NCI-H128 (cell line): ENCODE measurements around the gene PCAT6.

Experiments used
- DNase-seq: peaks from one replicate; lab custom pipeline; 2025; ENCODE audit not compliant: unreplicated experiment; lab: John Stamatoyannopoulos, UW

PCAT6 gene

DNA sequence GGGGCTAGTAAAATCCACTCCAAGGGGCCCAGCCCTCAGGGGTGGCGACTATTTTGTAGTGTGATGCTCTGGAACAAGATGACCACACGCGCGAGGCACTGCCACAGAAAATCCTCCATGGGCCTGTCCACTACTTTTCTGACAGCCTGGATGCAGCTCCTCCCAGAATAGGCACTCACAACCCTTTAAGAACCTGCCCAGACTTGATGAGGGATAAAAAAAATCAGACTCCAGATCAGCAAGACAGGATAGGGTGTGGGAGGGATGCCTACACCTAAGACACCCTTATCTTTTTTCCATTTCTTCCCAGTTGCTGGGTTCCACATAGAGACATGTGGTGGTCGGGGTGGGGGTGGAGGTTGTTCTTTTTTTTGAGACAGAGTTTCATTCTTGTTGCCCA lies 33.5 kb downstream of the PCAT6 start:
- DNase-seq, result no peak

DNA sequence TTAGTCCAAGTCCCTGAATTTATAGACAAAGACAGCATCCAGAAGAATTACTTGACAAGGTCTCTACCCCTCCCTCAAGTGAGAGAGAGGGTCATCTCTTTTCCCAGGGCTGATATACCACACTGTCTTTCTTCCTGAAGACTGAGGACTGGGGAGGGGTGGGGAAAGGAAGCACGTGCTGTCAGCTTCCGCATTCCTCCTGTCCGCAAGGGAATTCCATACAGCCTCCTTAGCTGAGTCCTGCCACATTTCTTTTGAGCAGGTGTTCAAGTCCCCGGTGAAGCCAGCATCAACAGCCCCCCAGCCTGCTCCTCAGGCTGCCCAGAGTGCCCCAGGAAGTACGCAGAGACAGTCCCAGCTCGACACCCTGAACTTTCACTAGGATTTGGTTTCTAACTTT lies 34.2 kb downstream of the PCAT6 start:
- no peak for DNase-seq

DNA sequence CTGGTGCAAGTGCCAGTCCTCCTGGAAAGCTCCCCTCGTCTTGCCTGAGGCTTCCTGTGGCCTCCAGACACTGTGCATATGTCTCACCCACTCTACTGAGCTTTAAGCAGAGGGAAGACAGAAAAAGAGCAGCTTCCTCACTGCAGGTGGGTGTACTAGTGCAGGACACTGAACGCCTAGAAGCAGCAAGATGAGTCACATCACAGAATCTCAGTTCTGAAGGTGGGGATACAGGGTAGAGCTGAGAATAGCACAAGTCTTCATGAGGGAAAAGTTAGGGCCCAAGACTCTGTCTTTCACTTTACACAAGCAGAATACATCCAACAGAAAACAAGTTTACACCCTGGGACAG lies 37.4 kb downstream of the PCAT6 start:
- DNase-seq, result no peak

DNA sequence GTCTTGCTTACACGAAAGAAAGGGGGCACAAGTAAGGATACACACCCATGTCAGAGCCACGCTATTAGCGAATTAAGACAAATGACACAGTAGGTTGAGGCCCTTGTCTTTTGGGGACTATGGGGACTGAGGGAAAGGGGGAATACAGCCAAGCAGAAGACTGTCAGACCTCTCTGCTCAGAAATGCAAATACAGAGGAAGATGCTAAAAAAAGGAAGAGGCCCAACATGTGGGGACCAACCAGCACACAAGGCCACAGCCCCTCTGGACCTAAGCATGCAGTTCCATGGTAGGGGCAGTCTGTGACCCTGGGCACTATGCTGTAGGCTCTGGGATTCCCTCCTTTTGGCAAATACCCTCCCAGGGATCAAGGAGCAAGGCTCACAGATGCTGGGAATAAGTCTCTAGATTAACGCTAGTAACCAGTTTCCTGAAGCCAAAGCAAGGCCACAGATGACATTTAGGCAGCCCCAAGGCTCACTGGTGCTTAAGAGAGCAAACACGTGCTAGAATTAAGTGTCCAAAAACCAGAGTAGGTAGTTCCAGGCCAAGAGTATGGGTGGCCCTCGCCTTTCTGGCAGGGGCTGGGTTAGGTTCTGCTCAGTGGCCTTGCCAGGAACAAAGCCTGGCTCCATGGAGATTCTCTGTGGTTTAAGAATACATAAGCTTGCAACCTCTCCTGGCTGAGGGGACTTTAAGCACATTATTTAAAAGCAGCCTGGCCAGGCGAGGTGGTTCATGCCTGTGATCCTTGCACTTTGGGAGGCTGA lies 40.0 kb downstream of the PCAT6 start:
- DNase-seq, result no peak

DNA sequence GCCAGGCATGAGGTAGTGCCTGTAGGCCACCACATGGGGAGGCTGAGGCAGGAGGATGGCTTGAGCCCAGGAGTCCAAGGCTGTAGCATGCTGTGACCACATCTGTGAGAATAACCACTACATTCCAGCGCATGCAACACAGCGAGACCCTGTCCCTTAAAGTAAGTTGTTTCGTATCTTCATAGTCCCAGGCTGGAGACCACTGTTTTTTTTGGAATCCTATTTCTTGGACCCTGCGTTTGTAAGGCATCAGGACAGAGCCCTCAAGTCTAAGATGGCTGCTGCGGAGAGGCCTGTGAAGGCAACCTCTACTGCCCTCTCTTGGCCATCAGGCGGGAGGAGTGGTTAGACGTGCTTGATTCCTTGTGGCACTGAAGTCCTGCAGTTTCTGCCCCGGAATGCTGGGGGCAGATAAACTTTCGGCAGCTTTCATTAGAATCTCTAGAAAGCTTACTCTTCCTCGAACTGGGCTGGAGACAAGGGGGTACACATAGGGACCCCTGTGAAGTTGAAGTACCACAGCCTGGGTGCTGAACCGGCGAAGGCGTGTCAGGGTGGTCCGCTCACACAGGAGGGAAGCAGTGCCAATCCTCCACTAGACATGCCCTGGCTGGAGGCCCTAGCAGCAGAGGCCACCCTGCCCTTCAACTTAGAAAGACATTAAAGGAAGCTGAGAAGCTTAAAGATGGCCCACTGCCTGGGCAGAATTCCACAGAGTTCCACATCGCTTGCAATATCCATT lies 41.6 kb downstream of the PCAT6 start:
- no peak for DNase-seq

DNA sequence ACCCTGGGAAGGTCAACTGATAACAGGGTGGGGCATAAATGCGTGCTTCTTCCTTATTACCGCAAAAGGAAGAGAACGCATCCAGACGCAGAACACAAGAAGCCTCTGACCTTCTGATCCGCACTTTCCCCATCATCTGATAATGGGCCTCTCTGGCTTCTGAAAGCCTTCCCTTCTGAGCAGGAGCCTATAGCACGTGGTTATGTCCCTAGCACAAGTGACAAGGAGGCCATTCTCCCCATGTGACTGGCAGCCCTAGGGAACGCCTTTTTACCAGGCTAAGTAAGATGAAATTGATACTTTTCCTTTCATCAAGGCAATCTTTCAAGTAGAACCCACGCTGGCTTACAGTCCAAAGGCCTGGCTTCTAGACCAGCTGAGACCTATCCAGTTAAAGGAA lies 44.0 kb downstream of the PCAT6 start:
- DNase-seq, result no peak

DNA sequence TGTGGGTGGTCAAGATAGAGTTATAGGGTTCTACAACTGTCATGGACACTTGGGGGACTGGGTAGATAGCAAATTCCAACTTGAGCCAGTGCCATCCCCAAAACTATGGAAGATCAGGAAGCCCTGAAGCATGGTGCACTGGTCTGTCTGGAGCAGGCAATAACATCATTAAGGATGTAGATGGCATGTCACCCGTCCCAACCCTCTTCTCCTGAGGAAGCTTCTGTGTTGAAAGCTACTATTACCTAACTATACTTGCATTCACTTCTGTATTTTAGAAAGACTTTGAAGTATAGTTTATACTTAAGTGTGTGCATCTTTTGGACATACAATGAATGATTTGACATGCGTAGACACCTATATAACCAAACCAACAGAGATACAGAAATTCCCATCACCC lies 45.3 kb downstream of the PCAT6 start:
- no peak for DNase-seq

DNA sequence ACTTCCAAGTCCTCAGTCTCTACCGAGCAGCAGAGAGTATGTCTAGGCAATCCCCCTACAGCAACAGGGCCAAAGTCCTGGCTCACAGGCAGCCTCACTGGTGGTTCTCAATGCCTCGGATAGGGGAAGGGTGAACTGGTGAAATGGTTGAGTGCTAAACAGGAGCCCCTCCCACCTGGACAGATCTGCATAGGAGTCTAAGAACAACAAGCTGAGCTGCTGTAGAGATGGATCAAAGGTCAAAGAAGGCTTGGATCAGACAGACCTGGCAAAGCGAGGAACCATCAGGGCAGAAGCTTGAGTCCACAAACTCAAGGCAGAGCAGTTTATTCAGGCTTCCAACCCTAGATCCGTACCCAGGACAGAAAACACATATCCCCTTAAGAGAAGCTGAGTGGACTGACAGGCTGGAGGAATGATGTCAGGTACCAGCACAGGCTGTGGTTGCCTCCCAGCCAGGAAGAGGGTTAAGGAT lies 46.4 kb downstream of the PCAT6 start:
- no peak for DNase-seq

DNA sequence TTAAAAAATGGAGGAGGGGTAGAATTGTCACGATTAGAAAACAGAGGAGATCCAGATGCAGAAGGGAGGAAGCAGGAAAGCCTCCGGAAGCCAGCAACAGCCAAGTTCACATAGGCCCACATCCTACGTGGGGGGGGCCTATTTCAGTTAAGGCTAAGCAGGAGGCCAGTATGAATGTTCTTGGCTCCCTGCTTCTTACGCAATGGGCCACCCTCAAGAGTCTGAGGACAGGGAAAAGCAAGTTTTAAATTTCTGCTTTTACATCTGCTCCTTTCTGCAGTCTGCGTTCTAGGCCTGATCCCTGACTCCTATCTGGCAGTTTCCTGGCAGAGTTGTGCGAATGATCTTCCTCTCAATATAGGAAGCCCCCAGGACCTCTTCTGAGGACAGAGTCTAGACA lies 47.6 kb downstream of the PCAT6 start:
- no peak for DNase-seq

DNA sequence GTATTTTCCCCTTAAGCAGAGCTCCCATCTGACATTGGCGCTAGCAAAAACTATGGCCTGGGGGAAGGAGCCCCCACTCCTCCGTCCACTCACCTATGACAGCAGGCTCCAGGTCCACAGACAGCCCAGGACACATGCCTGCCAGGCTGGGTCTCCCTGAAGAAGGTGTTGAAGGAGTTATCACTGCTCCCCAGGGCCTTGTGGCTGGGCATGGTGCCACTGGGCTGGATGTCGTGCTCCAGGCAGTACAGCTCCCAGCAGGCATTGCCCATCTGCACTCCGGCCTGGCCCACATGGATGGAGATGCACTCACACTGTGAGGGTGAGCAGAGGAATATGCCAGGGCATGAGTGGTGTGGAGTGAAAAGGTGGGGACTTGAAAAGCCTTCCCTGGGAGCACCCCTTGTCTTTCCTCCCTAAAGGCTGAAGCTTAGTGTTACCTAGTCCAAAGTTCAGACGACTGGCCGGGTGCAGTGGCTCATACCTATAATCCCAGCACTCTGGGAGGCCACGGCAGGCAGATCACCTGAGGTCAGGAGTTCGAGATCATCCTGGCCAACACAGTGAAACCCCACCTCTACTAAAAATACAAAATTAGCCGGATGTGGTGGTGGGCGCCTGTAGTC lies 48.1 kb downstream of the PCAT6 start:
- DNase-seq, result no peak

DNA sequence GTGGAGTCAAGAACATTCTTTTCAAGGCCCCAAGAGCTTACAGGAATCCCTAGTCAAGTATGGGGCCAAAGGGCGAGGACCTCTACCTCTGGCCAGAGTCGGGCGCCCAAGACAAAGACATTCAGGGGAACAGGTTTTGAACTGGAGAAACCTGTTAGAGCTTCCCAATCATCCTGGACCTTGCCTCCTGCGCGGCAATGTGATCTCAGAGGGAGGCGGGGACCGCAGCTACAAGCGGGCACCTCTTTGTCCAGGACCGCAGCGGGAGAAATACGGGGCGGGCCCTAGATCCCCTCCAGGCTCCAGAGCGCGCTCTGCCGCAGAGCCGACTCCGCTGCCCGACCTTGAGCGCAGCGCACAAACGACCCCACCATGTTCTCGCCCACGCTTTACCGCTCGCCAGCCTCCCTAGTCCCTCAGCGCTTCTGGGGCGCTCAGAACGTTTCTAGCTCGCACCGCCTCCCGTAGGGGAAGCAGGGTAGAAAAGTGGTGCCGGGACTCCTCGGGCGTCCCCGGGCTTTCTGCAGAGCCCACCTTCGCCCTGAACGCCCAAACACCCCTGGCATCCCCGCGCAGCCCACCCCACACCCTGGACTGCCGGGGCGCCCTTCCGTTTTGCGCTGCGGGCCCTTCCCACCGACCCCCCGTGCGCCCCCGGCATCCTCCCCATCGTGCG lies 50.1 kb downstream of the PCAT6 start:
- DNase-seq, result peak; percentile 38
